Neural cell (in vitro differentiated cells): ENCODE measurements around the gene TPST2.

Experiments used
- POLR2AphosphoS5 ChIP-seq: IDR thresholded peaks from 2 replicates; pipeline ENCODE4 v1.6.1; 2012
- REST ChIP-seq: IDR thresholded peaks from 2 replicates; pipeline ENCODE4 v1.6.1; 2012; ENCODE audit warnings: borderline replicate concordance
- TF ChIP-seq, protein P1 (sequence below): fragments of 450-650 bp; IDR thresholded peaks from 2 replicates; pipeline ENCODE4 v1.5.1; 2014; ENCODE audit warnings: antibody characterized with exemption, mild to moderate bottlenecking, moderate library complexity; ENCODE audit not compliant: poor library complexity, severe bottlenecking

- TF ChIP-seq REST = no peak
- TF ChIP-seq, protein P1, sequence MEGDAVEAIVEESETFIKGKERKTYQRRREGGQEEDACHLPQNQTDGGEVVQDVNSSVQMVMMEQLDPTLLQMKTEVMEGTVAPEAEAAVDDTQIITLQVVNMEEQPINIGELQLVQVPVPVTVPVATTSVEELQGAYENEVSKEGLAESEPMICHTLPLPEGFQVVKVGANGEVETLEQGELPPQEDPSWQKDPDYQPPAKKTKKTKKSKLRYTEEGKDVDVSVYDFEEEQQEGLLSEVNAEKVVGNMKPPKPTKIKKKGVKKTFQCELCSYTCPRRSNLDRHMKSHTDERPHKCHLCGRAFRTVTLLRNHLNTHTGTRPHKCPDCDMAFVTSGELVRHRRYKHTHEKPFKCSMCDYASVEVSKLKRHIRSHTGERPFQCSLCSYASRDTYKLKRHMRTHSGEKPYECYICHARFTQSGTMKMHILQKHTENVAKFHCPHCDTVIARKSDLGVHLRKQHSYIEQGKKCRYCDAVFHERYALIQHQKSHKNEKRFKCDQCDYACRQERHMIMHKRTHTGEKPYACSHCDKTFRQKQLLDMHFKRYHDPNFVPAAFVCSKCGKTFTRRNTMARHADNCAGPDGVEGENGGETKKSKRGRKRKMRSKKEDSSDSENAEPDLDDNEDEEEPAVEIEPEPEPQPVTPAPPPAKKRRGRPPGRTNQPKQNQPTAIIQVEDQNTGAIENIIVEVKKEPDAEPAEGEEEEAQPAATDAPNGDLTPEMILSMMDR = no peak
- no peak for TF ChIP-seq POLR2AphosphoS5
Observed at GRCh38 chr22:26576026-26576680, 13.8 kb downstream of the TPST2 start.
